Right lobe of liver (tissue), 4 donors: ENCODE measurements around the gene PLCB2.

Experiments
- CTCF ChIP-seq, 4 donors: fragments of 200-600 bp in 3 of 4; fragments of 450-650 bp in 1 of 4; IDR thresholded peaks; one replicate each; pipeline versions ENCODE4 v1.5.1 to v1.8.0; 2016 to 2022; ENCODE audit warnings: antibody characterized with exemption in 4 of 4, mild to moderate bottlenecking in 2 of 4
- POLR2A ChIP-seq: fragments of 450-650 bp; IDR thresholded peaks from one replicate; pipeline ENCODE4 v1.6.1; 2017; ENCODE audit warnings: antibody characterized with exemption, mild to moderate bottlenecking
- donor health status: DM: no; HTN: no; CAD: no.
- donor health status: DM: no; HTN: no; CAD: no.
- donor health status: DM: no; HTN: yes; CAD: no.

GRCh38 chr15:40357246-40357645 lies 49.5 kb upstream of the PLCB2 start:
- no peak for TF ChIP-seq POLR2A
- no peak for TF ChIP-seq CTCF (IDR thresholded peaks at IDR 0.05)
